IPS DF 4.7 (cell line): ENCODE data around the gene PXMP2.

ENCODE experiments used
- DNase-seq: peaks from one replicate; pipeline ENCODE4 v3.0.0-alpha.2; 2013; ENCODE audit warnings: low spot score; ENCODE audit errors: extremely low read depth

PXMP2 gene

GRCh38 chr12:132660052-132660451 lies 27.3 kb upstream of the PXMP2 start:
- DNase-seq = no peak

GRCh38 chr12:132660996-132661395 lies 26.4 kb upstream of the PXMP2 start:
- DNase-seq = no peak

DNA sequence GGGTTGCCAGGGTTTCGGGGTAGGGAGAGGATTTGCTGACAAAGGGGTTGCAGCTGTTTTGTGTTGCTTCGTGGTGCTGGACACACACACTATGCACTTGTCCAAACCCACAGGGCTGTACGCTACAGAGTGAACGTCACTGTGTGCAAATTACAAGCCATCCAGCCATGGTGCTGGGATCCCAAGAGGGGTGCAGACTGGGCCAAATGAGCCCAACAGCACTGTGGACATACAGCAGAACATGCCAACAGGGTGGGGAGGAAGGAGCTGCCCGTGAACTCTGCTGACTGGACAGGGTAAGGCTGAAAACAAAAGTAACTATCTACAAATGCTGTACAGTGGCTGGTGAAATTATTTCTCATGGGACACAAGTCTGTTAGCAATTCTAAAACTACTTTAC lies 25.4 kb upstream of the PXMP2 start:
- no peak for DNase-seq

DNA sequence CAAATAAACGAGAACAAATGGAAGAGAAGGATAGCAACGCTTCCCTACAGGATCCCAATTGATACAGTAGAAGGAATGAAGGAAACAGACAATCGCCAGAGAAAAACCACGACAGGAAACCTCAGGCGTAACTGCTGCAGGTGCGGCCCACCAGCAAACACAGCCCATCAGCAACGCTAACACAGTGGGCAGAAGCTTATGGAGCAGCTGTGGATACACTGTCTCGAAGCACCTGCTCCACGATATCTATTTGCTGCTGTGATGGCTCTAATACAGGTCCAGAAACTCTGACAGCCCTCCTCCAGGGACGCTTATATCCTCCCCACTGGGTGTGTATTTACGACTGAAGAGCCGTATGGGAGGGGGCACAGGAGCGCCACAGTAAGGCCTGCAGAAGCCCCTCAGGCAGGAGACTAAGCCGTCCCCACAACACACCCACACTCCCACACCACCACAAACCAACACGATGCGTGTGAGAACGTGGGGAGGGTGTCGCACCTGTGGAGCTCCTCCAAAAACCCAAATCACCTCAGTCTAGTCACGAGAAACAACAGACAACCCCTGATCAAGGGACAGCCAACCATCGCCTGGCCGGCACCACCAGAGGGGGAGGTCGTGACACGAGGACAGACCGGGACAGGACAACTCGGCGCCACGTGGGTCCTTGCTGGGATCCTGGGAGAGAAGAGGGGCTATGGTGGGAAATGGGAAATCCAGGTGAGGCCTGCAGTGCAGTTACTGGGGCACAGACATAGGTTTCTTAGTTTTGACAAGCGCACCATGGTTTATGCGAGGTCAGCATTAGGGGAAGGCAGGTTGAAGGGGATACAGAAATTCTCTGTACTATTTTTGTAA lies 24.3 kb upstream of the PXMP2 start:
- DNase-seq = no peak

- DNase-seq = no peak
Measured at GRCh38 chr12:132664206-132665148, 22.9 kb upstream of the PXMP2 start.

- no peak for DNase-seq
Measured at GRCh38 chr12:132665149-132665491, 22.3 kb upstream of the PXMP2 start.

DNA sequence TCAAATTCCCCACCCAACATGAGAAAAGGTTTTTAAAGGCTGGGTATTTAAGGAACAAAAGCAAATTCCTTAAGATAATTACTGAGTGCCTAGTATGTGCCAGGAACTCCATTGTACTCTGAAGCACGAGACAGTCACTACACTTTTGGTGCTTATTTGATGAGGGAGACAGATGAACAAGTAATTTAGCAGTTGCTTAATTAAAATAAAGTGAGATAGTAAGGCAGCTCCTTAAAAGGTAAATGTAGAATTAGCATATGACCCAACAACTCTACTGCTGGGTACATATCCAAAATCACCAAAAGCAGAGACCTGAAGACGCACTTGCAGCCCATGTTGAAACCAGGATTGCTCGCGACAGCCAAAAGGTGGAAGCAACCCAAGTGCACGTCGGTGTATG lies 21.6 kb upstream of the PXMP2 start:
- DNase-seq = no peak

DNA sequence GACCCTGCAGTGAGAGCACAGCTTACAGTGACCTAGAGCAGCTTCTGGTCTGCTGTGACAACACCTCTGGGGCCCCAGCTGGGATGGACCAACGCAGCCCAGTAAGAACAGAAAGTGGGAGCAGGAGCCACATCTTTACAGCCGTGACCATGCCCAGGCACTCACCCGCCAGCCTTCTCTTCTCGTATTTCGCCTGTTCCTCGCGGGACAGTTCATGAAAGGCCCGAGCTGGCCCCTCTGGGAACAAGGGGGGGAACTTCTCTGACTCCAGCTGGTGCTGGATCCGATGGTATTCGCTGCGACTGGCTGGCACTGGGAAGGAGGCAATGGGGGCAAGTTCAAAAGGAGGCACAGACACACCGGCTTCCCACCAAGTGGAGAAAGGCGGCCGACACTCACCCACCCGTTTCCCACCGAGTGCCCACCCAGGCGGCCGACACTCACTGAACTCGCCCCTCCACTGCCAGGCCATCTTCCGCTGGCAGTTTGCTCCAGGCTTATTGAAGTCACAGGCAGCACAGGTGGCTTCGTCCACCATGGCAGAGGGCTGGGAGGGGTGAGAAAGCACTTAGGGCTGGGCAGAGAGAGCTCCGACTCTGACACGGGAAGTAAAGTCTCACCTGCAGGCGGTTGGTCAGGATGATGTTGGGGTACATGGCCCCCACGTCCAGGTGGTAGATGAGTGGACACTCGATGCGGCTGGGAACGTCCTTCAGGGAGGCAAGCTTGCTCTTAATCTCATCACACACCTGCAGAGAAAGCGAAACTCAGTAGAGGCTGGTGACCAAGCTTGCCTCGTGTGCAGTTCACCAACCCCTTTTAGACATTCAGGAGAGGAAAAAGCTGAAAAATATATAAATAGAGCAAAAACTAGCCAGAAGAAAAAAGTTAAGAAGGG lies 18.9 kb upstream of the PXMP2 start:
- no peak for DNase-seq

- no peak for DNase-seq
Measured at GRCh38 chr12:132669166-132669879, 18.1 kb upstream of the PXMP2 start.

DNA sequence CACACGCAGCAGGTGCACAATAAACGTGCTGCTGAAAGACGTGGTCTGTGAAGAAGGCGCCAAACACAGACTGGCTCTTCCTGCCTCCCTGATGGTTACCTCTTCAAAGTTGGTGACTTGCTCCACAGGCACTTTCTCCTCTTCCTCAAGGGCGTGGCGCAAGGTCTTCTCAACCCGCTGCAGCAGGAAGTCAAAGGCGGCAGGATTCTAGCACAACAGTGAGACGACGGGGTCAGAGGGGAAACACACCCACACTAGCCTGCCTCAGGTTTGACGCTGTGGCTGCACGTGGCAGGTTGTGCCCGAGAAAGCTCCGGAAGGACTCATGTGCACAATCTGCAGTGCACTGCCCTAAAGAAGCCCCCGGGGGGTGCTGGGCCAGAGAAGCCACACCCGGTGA lies 15.3 kb upstream of the PXMP2 start:
- DNase-seq = no peak

DNA sequence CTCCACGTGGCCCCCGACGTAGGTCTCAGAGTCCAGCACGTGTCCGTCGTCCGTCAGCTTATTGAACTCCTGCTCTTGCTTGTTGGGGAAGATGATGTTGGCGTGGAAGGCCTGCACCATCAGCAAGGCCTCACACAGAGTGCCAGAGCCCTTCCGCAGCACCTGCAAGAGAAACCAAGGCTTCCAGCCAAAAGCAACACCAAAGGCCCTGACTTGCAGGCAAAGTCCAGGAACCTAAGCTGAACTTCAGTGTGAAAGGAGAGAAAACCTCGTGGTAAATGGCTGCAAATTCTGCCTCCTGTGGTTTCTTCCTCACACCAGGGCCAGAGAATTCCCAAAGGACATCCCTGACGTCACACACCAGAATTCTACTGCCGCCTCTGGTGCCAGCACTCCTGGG lies 14.7 kb upstream of the PXMP2 start:
- DNase-seq = no peak

- no peak for DNase-seq
Measured at GRCh38 chr12:132673288-132674179, 13.9 kb upstream of the PXMP2 start.

DNA sequence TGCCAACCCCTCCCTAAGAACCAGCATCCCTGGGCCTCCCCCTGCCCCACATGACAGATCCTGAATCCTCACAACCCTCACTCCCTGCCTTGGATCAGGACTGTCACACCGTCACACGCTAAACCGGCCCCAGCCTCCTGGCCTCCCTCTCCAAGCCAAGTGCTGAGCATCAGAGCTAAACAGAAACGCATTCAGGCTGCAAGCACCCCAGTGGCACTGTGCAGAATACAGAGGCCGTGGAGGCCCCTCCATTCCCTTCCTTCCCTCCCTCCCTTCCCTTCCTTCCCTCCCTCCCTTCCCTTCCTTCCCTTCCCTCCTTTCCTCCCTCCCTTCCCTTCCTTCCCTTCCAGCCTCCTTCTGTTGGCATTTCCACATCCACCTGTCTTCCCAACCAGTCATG lies 12.8 kb upstream of the PXMP2 start:
- no peak for DNase-seq

DNA sequence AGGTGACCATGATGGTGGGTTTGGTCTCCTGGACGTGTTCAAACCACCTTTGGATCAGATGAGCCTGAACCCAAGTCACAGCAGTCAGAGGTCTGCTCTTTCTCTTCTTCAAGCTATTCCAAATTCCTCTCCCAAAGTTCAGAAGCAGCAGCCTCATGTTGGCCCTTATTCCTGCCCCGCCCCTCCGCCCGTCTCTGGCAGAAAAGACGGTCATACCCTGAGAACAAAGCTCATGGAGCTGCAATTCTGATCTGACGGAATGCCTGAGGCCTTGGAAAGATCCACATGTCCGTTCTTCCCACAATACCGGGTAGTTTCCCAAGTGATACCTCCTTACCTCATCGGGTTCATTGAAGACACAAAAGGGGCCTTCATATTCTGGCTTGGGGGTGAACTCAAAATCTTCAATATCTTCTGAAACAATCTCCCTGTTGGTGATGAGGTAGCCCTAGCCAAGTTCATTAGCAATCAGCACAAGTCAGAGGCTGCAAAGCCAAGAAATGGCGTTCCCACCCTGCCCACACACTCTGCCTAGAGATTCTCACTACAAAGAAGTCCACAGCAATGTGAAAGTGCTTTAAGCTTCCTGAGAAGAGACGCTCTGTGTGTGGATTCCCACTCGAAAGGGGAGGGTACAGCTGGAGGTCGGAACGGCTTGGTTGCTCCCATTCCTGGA lies 11.5 kb upstream of the PXMP2 start:
- DNase-seq = no peak

- no peak for DNase-seq
Measured at GRCh38 chr12:132677492-132677891, 9.9 kb upstream of the PXMP2 start.

DNA sequence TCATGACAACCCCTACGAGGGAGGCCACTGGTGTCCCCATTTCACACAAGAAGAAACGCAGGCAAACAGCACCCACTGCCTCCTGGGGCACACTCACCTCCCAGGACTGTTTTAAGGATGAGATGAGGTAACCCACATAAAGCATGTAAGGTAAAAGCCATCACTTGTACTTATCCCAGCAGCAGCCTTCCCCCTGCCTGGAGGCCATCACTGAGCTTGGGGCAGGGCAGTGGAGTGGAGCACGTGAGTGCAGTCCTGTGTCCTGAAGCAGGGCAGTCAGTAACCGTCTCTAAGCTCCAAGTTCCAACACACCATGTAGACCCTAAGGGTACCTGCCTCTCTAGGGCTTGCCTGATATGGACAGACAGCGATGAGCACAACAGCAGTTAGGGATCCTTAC lies 2.0 kb upstream of the PXMP2 start:
- DNase-seq = no peak

GRCh38 chr12:132686825-132687210 lies 569 bp upstream of the PXMP2 start:
- no peak for DNase-seq

DNA sequence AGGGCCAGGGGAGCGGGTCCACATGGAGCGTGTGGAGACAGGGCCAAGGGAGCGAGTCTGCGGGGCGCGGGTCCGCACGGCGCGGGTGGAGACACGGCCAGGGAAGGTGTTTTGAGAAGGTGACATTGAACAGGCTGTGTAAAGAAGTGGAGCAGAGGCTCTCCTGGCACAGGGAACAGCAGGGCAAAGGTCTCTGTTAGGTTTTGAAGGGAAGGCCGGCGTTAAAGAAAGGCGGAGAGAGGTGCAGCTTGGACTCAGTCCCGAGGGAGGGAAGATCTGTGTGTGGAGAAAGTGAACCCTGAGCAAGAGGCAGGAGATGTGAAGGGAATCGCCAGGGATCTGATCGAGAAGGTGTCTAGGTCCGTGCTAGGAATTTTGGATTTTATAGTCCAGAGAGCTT lies 1.8 kb downstream of the PXMP2 start:
- DNase-seq = no peak

GRCh38 chr12:132690112-132690511 lies 2.7 kb downstream of the PXMP2 start:
- DNase-seq = no peak
